Measurements from ENCODE around the gene DAZAP2.

The DAZAP2 gene

DNA sequence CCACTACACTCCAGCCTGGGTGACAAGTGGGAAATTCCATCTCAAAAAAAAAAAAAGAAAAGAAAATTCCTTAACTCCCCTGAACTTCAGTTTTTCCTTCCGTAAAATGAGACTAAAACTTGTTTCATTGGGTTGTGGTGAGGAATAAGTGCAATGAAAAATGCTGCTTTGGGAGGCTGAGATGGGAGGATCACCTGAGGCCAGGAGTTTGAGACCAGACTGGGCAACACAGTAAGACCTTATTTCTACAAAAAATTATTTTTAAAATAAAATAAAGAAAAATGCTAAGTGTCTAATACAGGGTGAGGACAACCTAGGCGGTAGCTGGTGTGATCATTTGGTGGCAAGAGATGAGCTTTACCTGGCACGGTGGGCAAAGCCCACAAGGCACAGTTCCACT is 24.7 kb downstream of the DAZAP2 start:
- H3K27me3 ChIP-seq (ENCODE audit: insufficient read depth, low read length, poor library complexity, severe bottlenecking), result no peaks in the 10 kb centered on the region
- no peak overlapping the region for H3K4me3 ChIP-seq (ENCODE audit: low read length, poor library complexity, severe bottlenecking)
- no peak overlapping the region for H3K9ac ChIP-seq (ENCODE audit: low read depth, low read length, poor library complexity, severe bottlenecking)
- H3K4me1 ChIP-seq (ENCODE audit: insufficient read depth, low read length, poor library complexity, severe bottlenecking), result peaks cover 30% of the 10 kb centered on the region
- H3K9me2 ChIP-seq (replicated peaks; ENCODE audit: low read depth, low read length), result no peaks in the 10 kb centered on the region
- no peaks in the 10 kb centered on the region for H3F3A ChIP-seq (ENCODE audit: low read depth)
- no peak overlapping the region for H2AFZ ChIP-seq (ENCODE audit: low read length)
- no peaks in the 10 kb centered on the region for H3K36me3 ChIP-seq (ENCODE audit: insufficient read depth, low read length)
- TF ChIP-seq EZH2phosphoT487 (IDR thresholded peaks at IDR 0.05; ENCODE audit: borderline replicate concordance), result no peak
- TF ChIP-seq, protein P1, sequence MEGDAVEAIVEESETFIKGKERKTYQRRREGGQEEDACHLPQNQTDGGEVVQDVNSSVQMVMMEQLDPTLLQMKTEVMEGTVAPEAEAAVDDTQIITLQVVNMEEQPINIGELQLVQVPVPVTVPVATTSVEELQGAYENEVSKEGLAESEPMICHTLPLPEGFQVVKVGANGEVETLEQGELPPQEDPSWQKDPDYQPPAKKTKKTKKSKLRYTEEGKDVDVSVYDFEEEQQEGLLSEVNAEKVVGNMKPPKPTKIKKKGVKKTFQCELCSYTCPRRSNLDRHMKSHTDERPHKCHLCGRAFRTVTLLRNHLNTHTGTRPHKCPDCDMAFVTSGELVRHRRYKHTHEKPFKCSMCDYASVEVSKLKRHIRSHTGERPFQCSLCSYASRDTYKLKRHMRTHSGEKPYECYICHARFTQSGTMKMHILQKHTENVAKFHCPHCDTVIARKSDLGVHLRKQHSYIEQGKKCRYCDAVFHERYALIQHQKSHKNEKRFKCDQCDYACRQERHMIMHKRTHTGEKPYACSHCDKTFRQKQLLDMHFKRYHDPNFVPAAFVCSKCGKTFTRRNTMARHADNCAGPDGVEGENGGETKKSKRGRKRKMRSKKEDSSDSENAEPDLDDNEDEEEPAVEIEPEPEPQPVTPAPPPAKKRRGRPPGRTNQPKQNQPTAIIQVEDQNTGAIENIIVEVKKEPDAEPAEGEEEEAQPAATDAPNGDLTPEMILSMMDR (conservative IDR thresholded peaks at IDR 0.05; ENCODE audit: low read length), result no peak
- H3K9me3 ChIP-seq (ENCODE audit: insufficient read depth, low read depth, low read length), result no peaks in the 10 kb centered on the region
- peaks cover 61% of the 10 kb centered on the region for H3K79me2 ChIP-seq (ENCODE audit: insufficient read depth, low read length)
- peaks cover 19% of the 10 kb centered on the region for H4K20me1 ChIP-seq (ENCODE audit: insufficient read depth, low read length, poor library complexity, severe bottlenecking)
- H3K4me2 ChIP-seq (ENCODE audit: low read depth, low read length, poor library complexity, severe bottlenecking), result no peak overlapping the region

DNA sequence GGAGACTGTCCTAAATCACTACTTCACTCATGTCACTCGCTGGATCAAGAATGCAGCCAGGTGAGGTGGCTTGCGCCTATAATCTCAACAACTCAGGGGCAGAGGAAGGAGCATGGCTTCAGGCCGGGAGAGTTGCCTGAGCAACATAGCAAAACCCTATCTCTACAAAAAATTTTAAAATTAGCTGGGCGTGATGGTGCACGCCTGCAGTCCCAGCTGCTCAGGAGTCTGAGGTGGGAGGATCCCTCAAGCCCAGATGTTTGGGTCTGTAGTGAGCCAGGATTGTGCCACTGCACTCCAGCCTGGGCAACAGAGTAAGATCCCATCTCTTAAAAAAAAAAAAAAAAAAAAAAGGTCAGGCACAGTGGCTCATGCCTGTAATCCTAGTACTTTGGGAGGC is 25.7 kb downstream of the DAZAP2 start:
- TF ChIP-seq, protein P1 (conservative IDR thresholded peaks at IDR 0.05; ENCODE audit: low read length), result no peak
- TF ChIP-seq EZH2phosphoT487 (IDR thresholded peaks at IDR 0.05; ENCODE audit: borderline replicate concordance), result no peak
- peaks cover 65% of the 10 kb centered on the region for H3K79me2 ChIP-seq (ENCODE audit: insufficient read depth, low read length)
- peak overlapping the region; percentile 32 for H3K4me2 ChIP-seq (ENCODE audit: low read depth, low read length, poor library complexity, severe bottlenecking)
- no peaks in the 10 kb centered on the region for H3K36me3 ChIP-seq (ENCODE audit: insufficient read depth, low read length)
- no peak overlapping the region for H2AFZ ChIP-seq (ENCODE audit: low read length)
- H3K9ac ChIP-seq (ENCODE audit: low read depth, low read length, poor library complexity, severe bottlenecking), result no peak overlapping the region
- no peaks in the 10 kb centered on the region for H3K9me3 ChIP-seq (ENCODE audit: insufficient read depth, low read depth, low read length)
- no peaks in the 10 kb centered on the region for H3K9me2 ChIP-seq (replicated peaks; ENCODE audit: low read depth, low read length)
- H3F3A ChIP-seq (ENCODE audit: low read depth), result no peaks in the 10 kb centered on the region
- H3K27me3 ChIP-seq (ENCODE audit: insufficient read depth, low read length, poor library complexity, severe bottlenecking), result no peaks in the 10 kb centered on the region
- peaks cover 19% of the 10 kb centered on the region for H4K20me1 ChIP-seq (ENCODE audit: insufficient read depth, low read length, poor library complexity, severe bottlenecking)
- no peak overlapping the region for H3K4me3 ChIP-seq (ENCODE audit: low read length, poor library complexity, severe bottlenecking)
- H3K4me1 ChIP-seq (ENCODE audit: insufficient read depth, low read length, poor library complexity, severe bottlenecking), result peaks cover 39% of the 10 kb centered on the region

DNA sequence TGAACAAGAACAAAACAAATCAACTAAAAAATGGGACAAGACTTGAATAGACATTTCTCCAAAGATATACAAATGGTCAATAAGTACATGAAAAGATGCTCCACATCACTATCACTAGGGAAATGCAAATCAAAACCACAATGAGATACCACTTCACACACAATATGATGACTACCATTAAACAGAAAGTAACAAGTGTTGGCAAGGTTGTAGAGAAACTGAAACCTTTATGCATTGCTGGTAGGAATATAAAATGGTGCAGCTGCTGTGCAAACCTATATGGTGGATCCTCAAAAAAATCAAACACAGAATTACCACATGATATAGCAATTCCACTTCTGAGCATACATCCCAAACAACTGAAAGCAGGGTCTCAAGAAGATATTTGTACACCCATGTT is 26.4 kb downstream of the DAZAP2 start:
- peaks cover 63% of the 10 kb centered on the region for H3K79me2 ChIP-seq (ENCODE audit: insufficient read depth, low read length)
- H3K9me3 ChIP-seq (ENCODE audit: insufficient read depth, low read depth, low read length), result no peaks in the 10 kb centered on the region
- no peak overlapping the region for H3K9ac ChIP-seq (ENCODE audit: low read depth, low read length, poor library complexity, severe bottlenecking)
- peaks cover 19% of the 10 kb centered on the region for H4K20me1 ChIP-seq (ENCODE audit: insufficient read depth, low read length, poor library complexity, severe bottlenecking)
- H2AFZ ChIP-seq (ENCODE audit: low read length), result no peak overlapping the region
- H3K9me2 ChIP-seq (replicated peaks; ENCODE audit: low read depth, low read length), result no peaks in the 10 kb centered on the region
- TF ChIP-seq, protein P1 (conservative IDR thresholded peaks at IDR 0.05; ENCODE audit: low read length), result no peak
- TF ChIP-seq EZH2phosphoT487 (IDR thresholded peaks at IDR 0.05; ENCODE audit: borderline replicate concordance), result no peak
- no peaks in the 10 kb centered on the region for H3F3A ChIP-seq (ENCODE audit: low read depth)
- peak overlapping the region; percentile 27 for H3K4me3 ChIP-seq (ENCODE audit: low read length, poor library complexity, severe bottlenecking)
- no peaks in the 10 kb centered on the region for H3K27me3 ChIP-seq (ENCODE audit: insufficient read depth, low read length, poor library complexity, severe bottlenecking)
- H3K4me2 ChIP-seq (ENCODE audit: low read depth, low read length, poor library complexity, severe bottlenecking), result peak overlapping the region; percentile 99
- H3K36me3 ChIP-seq (ENCODE audit: insufficient read depth, low read length), result no peaks in the 10 kb centered on the region
- H3K4me1 ChIP-seq (ENCODE audit: insufficient read depth, low read length, poor library complexity, severe bottlenecking), result peaks cover 42% of the 10 kb centered on the region
